Measurements from ENCODE around the gene SYDE2. TPM values are rescaled to one million over a fixed set of nuclear protein-coding genes. Genes with fewer than 3 reads are reported as not detected.
"Not testable (repeated sequence)": the region's sequence is repeated elsewhere in the genome, so short reads cannot be mapped to it uniquely, and the experiment has no call there.

SYDE2 gene
- polyA plus RNA-seq, 1 donor, result 2.4 TPM

DNA sequence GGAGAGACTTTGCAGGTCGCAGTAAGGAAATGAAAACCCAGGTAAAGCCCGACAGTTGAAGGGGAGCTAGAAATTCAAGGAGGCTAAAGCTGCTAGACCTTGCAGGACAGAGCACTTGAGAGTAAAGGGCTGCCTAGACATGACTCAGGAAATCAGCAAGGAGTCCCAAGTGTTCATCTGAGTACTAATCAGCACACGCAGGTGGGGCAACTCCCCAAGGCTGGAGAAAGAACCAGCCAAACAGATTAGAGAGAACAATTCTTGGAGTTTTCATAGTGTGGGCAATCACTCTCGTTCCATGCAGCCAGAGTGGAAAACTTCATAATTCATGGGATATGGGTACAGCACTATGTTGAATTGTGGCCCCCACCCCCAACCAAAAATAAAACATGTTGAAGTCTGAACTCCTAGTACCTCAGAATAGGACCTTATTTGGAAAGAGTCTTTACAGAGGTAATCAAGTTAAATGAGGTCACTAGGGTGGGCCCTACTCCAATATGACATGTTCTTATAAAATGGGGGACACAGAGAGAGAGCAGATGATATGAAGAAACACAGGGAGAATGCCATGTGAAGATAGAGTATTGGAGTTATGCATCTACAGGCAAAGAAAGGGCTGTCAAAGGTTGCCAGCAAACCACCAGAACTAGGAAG lies 28.0 kb downstream of the SYDE2 start:
- DNase-seq, result no peak

DNA sequence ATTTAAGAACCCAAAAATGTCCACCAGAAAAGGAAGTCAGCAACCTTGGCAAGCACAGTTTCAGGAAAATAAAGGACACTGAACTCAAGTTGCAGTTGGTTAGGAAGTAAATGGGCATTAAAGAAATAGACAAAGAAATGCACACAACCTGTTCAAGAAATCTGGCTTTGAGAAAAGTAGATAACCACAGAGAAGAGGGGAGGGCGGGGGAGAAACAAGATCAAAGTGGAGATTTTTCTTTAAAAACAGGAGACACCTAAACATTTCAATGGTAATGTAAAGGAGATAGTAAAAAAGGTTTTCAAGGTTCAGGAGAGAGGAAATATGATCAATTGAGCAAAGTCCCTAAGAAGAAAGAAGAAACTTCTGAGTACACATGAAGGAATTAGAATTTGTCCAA lies 29.1 kb downstream of the SYDE2 start:
- DNase-seq, result no peak

DNA sequence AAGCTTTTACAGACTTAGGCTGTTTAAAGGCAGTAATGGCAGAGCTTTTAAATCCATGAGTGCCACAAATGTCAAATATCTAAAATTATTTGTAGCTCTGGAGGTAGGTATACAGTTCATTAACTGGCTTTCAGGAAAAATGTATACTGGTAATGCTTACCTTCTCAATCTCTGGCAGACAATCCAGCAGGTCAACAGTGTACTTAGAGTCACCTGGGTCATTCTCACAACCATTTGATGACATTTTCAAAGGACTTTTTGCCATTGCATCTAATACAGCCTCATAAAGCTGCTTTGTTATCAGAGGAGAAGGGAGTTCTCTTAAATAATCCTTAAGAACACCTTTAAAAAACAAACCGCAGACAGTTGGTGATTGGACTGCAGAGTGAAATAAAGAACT lies 31.9 kb downstream of the SYDE2 start:
- no peak for DNase-seq

DNA sequence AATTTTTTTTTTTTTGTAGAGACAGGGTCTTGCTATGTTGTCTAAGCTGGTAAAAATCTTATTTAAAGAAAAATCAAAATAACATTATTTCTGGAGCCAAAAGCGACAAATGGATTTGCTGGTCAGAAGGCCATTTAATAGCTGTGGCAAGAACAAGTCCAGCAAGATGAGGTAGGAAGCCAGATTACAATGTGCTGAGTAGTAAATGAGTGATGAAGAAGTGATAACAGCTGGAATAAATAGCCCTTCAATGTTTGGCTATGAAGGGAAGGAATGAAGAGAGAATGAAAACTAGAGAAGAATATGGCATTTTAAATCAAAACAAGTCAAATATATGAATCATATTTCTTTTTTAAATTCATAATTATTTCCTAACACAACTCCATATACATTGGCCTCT lies 34.5 kb downstream of the SYDE2 start:
- no peak for DNase-seq

DNA sequence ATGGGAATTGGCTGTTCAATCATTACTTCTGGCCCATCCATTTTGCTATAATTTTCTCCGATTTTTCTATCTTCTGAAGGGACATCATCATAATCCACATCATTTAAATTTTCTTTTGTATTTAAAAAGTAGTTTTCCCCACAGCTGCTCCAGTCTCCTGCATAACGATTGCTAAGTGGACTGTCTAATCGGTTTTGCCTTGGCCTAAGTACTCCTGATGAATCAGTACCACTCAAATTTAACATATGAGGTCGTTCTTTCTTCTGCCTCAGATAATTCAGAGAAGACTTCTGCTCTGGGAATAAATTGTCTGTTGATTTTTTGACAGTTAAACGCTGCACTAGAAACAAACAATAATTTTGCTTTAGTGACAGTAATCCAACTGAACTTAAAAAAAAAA lies 41.9 kb downstream of the SYDE2 start:
- DNase-seq, result no peak

DNA sequence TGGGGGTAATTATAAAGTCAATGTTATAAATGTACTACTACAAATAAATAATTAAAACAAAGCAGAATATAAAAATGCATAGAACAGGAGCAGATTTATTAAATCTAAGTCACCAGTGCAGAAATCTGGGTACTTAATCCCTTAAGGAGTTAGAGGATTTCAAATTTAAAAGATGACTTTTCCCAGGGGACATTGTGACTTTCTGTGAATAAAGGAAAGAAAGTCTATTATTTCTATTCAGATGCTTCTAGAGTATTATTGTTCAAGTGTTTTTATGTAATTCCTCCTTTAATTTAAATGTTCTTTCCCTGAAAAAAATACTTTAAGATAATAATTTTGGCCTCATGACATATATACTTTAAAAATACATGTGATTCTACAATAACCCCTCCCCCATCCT lies 43.4 kb downstream of the SYDE2 start:
- no peak for DNase-seq

DNA sequence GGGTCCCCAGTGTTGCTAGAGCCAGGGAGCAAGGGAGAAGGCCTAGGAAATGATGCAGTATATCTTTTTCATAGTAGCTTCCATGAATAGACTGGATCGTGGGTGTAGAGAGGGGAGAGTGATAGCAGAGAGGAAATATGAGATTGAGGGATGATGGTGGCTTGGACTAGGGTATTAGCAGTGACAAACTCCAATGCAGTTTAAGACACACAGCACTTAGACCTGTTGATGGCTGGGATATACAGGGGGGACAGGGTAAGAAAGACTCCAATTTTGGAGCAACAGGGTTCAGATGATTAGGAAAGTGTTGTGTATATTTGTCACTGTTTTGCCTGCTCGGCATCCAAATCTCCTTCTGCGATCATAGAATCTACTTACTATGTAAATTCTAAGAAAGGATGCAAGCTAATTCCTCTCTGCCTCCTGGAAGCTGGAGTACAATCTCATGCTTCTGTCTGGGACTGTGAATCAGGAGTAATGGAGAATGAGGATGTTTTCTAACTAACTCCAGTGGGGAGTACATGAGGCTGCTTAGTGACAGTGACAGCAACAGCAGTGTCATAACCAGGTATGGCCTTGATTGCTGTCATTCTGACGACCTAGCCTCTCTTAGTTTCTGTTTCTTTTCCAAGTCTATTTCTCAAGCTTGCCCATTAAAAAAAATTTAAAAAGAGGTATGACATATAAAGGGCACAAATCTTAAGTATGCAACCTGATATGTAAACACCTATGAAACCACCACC lies 47.5 kb downstream of the SYDE2 start:
- DNase-seq, result no peak

DNA sequence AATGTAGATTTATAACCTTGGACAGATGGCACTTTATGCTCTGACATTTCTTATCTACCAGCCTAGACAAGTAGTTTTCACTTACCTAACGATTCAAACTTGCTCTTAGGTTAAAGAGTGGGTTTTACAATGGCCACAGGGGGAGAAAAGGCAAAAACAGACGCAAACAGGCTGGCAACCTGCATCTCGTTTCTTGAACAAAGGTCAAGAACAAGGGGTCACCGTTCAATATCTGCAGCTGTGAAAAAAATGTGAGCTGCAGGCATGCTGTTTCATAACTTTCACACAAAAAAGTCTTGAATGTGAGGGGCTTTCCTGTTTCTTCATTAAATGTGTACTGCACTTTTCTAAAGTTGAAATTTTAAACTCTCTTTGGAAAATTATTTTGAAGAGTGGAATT lies 49.4 kb downstream of the SYDE2 start:
- DNase-seq, result no peak

DNA sequence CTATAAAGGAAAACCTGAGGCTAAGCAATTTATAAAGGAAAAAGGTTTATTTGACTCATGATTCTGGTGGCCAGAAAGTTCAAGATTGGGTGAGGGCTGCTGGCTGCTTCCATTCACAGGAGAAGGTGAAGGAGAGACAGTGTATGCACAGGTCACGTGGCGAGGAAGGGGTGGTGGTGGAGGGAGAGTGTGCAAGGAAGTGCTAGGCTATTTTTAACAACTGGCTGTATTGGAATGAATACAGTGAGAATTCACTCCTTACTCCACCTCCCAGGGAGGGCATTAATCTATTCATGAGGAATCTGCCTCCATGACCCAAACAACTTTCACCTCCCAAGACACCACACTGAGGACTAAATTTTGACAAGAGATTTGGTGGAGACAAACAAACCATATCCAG lies 51.0 kb downstream of the SYDE2 start:
- no peak for DNase-seq

DNA sequence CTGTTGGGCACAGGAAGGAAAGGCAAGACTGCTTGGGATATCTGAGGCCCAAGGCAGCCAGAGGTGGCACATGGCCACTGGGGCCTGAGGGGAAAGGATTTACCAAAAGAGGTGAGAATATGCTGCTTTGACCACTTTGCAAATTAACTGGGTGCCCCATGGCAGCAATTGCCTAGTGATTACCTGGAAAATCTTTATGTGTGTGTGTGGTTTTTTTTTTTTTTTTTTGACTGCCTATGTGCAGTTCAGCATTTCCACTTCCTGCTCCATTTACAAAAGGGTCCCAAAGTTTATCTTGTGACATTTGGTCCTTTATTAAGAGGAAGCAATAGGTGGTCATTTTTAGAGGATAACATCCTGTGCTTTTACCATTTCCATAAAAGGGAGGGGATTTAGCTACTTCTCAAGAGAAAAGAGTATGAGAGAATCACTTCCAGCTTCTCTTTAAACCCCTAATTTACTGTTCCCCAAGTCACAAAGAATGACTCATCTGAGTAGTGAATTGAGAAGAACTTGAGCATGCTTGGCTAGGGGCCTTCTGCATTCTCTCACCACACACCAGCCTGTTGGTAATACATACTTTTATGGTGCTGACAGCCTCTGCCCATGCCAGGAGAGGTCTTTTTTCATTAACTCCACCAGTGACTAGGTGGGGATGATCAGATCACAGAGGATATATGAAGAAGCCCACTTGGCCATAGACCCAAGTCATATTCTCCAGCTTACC lies 52.1 kb downstream of the SYDE2 start:
- no peak for DNase-seq

DNA sequence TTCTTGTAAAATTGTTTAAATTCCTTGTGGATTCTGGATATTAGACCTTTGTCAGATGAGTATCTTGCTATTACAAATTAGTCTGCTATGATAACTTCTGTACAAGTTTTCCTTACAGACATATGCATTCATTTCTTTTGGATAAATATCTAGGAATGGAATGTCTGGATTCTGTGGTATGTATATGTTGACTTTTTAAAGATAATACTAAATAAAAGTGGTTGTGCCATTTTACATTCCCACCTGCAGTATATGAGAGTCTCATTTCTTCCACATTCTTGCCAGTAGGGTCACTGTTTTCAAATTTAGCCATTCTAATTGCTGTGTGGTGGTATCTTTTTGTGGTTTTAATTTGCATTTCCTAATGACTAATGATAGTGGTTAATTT lies 53.9 kb downstream of the SYDE2 start:
- no peak for DNase-seq

DNA sequence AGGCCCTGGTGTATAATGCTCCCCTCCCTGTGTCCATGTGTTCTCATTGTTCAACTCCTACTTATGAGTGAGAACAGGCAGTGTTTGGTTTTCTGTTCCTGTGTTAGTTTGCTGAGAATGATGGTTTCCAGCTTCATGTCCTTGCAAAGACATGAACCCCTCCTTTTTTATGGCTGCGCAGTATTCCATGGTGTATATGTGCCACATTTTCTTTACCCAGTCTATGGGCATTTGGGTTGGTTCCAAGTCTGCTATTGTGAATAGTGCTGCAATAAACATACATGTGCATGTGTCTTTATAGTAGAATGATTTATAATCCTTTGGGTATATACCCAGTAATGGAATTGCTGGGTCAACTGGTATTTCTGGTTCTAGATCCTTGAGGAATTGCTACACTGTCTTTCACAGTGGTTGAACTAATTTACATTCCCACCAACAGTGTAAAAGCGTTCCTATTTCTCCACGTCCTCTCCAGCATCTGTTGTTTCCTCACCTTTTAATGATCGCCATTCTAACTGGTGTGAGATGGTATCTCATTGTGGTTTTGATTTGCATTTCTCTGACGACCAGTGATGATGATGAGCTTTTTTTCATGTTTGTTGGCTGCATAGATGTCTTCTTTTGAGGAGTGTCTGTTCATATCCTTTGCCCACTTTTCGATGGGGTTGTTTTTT lies 54.4 kb downstream of the SYDE2 start:
- DNase-seq, result not testable (repeated sequence)

DNA sequence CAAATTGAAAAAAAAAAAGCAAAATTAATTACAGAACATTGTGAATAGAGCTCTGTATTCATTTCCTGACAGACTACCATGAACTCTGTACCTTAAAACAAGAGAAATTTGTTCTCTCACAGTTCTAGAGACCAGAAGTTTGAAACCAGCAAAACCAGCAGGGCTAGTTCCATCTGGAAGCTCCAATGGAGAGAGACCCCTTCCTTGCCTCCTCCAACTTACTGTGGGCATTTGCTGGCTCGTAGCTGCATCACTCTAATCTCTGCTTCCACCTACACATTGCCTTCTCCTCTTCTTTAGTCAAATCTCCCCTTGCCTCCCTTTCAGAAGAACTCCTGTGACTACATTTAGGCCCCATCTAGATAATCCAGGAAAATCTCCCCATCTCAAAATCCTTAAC lies 56.5 kb downstream of the SYDE2 start:
- no peak for DNase-seq

DNA sequence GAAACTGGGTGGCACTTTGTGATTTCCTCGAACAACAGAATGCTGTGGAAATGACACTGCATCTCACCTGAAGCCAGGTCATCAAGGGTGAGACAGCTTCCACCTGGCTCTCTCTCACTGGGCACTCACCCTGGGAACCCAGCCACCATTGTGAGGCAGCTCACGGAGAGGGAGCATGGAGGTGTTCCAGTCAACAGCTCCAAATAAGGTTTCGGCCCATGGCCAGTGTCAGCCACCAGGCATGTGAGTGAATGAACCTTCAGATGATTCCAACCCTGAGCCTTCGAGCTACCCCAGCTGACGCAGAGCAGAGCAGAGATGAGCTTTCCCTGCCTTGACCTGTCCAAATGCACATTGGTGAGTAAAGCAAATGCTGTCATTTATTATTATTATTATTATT lies 58.1 kb downstream of the SYDE2 start:
- DNase-seq, result no peak

DNA sequence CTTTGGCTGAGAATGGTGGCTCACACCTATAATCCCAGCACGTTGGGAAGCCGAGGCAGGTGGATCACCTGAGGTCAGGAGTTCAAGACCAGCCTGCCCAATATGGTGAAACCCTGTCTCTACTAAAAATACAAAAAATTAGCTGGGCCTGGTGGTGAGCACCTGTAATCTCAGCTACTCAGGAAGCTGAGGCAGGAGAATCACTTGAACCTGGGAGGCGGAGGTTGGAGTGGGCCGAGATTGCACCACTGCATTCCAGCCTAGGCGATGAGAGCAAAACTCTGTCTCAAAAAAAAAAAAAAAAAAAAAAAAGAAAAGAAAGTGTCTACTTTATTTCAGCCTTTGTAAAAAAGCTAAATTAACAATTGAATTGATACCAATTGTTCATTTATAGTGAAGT lies 62.4 kb downstream of the SYDE2 start:
- not testable (repeated sequence) for DNase-seq

DNA sequence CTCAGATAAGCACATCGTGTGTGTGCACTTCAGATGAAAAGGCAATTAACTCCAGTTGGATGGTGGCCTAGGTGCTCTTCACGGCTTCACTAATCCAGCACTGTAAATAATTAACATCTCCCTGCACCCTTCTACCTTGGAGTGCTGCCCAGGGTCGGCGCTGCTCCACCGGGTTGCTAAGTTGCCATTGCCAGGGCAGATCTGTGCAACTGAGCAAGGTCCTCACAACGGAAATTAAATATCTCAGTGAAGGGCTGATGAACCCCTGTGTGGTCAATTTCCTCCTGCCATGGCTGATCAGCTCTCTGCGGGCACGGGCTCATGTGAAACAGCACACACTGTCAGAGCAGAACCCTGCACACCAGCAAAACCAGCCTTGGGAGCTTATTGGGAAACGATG lies 63.2 kb downstream of the SYDE2 start:
- DNase-seq, result no peak

DNA sequence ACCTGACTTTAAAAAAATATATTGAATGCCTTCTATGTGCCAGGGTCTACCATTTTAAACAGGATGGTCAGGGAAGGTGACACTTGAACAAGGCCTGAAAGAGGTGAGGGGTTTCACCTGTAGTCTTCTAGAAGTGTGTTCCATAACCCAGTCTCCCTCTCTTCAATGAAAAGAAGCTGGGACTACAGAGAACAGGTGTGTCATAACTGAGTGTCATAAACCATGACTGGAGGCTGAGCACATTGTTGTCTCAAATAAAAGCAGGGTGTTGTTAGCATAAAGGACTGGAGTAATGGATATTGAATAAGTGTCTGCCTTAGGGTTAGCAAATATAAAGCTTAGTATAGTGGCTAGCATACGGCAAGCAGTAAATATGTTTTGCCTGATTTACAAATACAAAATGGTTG lies 65.4 kb downstream of the SYDE2 start:
- no peak for DNase-seq

DNA sequence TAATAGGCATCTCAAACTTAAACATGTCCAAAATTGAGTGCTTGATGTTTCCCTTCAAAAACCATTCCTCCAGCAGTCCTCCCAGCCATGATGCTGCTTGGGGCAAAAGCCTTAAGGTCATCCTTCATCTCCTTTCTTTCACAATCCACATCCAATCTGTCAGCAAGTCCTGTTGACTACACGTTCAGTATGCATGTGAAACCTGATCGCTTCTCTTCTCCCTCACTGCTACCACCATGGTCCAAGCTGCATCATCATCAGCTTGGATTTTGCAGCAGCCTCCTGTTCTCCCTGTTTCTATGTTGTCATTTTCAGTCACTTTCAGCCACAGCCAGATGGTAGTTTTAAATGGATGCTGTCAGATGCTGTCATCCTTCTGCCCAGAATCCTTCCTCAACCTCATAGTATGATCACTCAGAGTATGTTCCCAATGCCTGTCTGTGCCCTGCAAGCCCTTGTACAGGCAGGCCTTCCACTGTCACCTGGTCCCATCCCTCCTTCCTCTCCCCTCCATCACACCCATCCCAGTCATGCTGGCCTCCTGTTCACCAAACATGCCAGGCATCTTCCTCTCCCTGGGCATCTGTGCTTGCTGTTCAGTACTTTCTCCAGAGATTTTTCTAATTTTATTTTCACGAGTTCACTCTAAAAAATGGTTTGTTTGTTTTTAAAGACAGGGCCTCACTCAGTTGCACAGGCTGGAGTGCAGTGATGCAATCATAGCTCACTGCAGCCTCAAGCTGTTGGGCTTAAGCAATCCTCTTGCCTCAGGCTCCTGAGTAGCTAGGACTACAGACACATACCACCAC lies 66.0 kb downstream of the SYDE2 start:
- DNase-seq, result no peak

DNA sequence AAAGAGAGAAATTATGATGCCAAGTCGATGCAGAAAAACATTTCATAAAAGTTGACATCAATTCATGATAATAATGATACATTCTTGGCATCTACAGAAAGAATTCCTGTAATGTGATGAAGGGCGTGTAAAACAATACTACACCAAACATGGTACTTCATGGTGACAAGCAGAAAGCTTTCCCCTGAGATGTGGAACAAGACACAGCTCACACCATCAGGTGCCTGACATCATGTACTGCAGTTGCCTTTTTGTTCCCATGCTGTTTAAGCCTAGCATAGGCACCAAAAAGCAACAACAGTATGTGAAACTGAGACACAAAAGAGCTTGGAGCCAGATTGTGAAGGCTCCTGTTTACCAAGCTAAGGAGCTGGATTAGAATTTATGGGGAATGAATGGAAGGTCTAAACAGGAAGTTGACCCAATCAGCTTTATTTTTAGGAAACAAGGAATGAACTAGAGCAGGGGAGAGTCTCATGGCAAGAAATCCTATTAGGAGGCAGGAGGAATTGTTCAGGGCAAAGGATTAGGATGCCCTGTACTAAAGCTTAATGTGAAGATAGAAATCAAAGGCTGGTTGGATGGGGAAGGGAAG lies 67.2 kb downstream of the SYDE2 start:
- DNase-seq, result no peak

DNA sequence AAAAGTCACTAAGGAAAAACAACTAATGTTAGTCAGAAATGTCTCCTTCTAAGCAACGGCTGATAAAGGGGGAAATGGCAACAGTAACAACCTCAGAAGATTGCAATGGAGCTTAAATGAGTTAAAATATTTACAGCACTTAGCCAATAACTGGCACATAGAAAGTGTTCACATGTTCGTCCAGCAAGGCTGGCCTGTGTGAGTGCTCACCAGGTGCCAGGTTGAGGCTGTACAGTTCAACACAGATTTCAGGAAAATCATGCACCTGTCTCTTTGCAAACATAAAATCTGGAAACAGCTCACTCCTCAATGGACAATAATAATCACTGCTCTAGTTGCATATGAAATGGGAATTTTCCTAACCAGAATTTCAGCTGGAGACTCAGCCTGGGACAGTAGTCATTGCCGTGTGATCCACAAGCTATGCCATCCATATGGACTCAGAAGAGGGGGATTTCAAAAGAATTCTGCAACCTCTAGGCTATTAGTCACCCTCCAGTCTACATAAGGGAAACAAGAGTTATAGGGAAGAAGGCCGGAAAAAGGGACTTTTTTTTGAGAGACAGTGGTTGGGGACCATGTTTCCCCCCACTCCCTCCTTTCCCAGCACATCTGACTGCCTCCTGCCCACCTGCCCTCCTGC lies 68.6 kb downstream of the SYDE2 start:
- no peak for DNase-seq

DNA sequence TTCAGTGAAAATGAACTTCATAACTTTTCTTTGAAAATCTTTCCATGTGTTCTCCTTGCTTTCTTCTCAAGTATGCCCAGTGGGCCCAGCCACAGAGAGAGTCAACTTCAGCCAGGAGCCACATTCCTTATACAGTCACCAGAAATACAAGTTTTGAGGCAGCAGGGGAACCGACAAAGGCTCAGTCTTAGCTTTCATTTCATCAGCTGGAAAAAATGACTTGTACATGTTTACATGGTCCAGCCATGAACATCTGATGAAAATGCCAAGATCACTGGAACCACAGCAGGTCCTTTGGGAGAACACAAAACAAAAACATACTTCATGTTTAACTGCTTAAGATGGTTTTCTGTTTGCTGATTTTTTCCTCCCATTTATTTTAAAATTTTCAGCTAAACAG lies 72.5 kb downstream of the SYDE2 start:
- no peak for DNase-seq

DNA sequence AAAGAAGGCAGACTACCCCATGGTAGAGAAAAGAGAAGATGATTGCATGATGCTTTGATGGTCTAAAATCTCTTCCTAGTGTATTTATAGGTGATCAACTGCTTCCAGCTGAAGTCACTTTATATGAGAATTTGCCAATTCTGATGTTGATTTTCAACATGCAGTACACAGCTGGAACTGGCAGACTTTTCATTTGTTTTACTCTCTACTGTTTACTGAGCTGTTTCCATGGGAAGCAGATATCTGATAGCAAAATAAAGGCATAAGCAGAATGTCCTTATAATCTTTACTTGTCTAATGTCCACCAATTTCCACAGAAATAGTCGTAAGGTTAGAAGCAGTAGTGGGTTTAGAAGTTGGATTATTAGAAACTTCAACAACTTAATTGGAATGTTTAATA lies 74.9 kb downstream of the SYDE2 start:
- peak; percentile 32 for DNase-seq

Measured in hindlimb muscle (tissue), 1 donor.